Measurements from ENCODE around the gene RPL19.

DNA sequence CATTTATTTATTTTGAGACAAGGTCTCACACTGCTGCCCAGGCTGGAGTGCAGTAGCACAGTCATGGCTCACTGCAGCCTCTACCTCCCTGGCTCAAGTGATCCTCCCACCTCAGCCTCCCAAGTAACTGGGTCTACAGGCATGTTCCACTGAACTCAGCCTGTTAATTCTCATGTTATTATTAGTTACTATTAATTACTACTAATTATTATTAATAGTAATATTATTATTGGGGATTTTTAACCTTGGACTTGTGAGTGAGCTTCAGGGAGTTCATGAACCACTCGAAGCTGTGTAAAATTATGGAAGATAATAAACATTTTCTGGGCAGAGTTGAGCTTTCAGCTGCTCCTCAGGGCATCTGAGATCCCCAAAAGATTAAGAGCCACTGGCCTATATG lies 30.3 kb downstream of the RPL19 start:
- TF ChIP-seq EZH2 (IDR thresholded peaks at IDR 0.05; ENCODE audit: low read depth, unreplicated experiment) (no peak), POLR2AphosphoS5 (IDR thresholded peaks at IDR 0.05; ENCODE audit: low read depth) (no peak), NANOG (IDR thresholded peaks at IDR 0.05; ENCODE audit: borderline replicate concordance) (no peak), CREB1 (CRISPR knock-in tag; IDR thresholded peaks at IDR 0.05; ENCODE audit: low read depth) (no peak), EZH2phosphoT487 (IDR thresholded peaks at IDR 0.05; ENCODE audit: unreplicated experiment) (no peak), JUNB (IDR thresholded peaks at IDR 0.05; ENCODE audit: unreplicated experiment) (no peak), ZNF114 (CRISPR knock-in tag; IDR thresholded peaks at IDR 0.05) (no peak), STAT1 (IDR thresholded peaks at IDR 0.05; ENCODE audit: unreplicated experiment) (no peak)
- TF ChIP-seq, protein P1, sequence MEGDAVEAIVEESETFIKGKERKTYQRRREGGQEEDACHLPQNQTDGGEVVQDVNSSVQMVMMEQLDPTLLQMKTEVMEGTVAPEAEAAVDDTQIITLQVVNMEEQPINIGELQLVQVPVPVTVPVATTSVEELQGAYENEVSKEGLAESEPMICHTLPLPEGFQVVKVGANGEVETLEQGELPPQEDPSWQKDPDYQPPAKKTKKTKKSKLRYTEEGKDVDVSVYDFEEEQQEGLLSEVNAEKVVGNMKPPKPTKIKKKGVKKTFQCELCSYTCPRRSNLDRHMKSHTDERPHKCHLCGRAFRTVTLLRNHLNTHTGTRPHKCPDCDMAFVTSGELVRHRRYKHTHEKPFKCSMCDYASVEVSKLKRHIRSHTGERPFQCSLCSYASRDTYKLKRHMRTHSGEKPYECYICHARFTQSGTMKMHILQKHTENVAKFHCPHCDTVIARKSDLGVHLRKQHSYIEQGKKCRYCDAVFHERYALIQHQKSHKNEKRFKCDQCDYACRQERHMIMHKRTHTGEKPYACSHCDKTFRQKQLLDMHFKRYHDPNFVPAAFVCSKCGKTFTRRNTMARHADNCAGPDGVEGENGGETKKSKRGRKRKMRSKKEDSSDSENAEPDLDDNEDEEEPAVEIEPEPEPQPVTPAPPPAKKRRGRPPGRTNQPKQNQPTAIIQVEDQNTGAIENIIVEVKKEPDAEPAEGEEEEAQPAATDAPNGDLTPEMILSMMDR (conservative IDR thresholded peaks at IDR 0.05; ENCODE audit: low read depth in 2 of 2), result no peak
- TF ChIP-seq, protein P2, sequence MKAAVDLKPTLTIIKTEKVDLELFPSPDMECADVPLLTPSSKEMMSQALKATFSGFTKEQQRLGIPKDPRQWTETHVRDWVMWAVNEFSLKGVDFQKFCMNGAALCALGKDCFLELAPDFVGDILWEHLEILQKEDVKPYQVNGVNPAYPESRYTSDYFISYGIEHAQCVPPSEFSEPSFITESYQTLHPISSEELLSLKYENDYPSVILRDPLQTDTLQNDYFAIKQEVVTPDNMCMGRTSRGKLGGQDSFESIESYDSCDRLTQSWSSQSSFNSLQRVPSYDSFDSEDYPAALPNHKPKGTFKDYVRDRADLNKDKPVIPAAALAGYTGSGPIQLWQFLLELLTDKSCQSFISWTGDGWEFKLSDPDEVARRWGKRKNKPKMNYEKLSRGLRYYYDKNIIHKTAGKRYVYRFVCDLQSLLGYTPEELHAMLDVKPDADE (IDR thresholded peaks at IDR 0.05), result no peak
- TF ChIP-seq, protein P3, sequence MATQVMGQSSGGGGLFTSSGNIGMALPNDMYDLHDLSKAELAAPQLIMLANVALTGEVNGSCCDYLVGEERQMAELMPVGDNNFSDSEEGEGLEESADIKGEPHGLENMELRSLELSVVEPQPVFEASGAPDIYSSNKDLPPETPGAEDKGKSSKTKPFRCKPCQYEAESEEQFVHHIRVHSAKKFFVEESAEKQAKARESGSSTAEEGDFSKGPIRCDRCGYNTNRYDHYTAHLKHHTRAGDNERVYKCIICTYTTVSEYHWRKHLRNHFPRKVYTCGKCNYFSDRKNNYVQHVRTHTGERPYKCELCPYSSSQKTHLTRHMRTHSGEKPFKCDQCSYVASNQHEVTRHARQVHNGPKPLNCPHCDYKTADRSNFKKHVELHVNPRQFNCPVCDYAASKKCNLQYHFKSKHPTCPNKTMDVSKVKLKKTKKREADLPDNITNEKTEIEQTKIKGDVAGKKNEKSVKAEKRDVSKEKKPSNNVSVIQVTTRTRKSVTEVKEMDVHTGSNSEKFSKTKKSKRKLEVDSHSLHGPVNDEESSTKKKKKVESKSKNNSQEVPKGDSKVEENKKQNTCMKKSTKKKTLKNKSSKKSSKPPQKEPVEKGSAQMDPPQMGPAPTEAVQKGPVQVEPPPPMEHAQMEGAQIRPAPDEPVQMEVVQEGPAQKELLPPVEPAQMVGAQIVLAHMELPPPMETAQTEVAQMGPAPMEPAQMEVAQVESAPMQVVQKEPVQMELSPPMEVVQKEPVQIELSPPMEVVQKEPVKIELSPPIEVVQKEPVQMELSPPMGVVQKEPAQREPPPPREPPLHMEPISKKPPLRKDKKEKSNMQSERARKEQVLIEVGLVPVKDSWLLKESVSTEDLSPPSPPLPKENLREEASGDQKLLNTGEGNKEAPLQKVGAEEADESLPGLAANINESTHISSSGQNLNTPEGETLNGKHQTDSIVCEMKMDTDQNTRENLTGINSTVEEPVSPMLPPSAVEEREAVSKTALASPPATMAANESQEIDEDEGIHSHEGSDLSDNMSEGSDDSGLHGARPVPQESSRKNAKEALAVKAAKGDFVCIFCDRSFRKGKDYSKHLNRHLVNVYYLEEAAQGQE (IDR thresholded peaks at IDR 0.05; ENCODE audit: unreplicated experiment), result no peak
- TF ChIP-seq, protein P4, sequence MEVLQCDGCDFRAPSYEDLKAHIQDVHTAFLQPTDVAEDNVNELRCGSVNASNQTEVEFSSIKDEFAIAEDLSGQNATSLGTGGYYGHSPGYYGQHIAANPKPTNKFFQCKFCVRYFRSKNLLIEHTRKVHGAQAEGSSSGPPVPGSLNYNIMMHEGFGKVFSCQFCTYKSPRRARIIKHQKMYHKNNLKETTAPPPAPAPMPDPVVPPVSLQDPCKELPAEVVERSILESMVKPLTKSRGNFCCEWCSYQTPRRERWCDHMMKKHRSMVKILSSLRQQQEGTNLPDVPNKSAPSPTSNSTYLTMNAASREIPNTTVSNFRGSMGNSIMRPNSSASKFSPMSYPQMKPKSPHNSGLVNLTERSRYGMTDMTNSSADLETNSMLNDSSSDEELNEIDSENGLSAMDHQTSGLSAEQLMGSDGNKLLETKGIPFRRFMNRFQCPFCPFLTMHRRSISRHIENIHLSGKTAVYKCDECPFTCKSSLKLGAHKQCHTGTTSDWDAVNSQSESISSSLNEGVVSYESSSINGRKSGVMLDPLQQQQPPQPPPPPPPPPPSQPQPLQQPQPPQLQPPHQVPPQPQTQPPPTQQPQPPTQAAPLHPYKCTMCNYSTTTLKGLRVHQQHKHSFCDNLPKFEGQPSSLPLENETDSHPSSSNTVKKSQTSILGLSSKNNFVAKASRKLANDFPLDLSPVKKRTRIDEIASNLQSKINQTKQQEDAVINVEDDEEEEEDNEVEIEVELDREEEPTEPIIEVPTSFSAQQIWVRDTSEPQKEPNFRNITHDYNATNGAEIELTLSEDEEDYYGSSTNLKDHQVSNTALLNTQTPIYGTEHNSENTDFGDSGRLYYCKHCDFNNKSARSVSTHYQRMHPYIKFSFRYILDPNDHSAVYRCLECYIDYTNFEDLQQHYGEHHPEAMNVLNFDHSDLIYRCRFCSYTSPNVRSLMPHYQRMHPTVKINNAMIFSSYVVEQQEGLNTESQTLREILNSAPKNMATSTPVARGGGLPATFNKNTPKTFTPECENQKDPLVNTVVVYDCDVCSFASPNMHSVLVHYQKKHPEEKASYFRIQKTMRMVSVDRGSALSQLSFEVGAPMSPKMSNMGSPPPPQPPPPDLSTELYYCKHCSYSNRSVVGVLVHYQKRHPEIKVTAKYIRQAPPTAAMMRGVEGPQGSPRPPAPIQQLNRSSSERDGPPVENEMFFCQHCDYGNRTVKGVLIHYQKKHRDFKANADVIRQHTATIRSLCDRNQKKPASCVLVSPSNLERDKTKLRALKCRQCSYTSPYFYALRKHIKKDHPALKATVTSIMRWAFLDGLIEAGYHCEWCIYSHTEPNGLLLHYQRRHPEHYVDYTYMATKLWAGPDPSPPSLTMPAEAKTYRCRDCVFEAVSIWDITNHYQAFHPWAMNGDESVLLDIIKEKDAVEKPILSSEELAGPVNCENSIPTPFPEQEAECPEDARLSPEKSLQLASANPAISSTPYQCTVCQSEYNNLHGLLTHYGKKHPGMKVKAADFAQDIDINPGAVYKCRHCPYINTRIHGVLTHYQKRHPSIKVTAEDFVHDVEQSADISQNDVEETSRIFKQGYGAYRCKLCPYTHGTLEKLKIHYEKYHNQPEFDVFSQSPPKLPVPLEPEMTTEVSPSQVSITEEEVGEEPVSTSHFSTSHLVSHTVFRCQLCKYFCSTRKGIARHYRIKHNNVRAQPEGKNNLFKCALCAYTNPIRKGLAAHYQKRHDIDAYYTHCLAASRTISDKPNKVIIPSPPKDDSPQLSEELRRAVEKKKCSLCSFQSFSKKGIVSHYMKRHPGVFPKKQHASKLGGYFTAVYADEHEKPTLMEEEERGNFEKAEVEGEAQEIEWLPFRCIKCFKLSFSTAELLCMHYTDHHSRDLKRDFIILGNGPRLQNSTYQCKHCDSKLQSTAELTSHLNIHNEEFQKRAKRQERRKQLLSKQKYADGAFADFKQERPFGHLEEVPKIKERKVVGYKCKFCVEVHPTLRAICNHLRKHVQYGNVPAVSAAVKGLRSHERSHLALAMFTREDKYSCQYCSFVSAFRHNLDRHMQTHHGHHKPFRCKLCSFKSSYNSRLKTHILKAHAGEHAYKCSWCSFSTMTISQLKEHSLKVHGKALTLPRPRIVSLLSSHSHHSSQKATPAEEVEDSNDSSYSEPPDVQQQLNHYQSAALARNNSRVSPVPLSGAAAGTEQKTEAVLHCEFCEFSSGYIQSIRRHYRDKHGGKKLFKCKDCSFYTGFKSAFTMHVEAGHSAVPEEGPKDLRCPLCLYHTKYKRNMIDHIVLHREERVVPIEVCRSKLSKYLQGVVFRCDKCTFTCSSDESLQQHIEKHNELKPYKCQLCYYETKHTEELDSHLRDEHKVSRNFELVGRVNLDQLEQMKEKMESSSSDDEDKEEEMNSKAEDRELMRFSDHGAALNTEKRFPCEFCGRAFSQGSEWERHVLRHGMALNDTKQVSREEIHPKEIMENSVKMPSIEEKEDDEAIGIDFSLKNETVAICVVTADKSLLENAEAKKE (CRISPR knock-in tag; IDR thresholded peaks at IDR 0.05), result no peak
